Measurements from ENCODE around the gene GPANK1.

DNA sequence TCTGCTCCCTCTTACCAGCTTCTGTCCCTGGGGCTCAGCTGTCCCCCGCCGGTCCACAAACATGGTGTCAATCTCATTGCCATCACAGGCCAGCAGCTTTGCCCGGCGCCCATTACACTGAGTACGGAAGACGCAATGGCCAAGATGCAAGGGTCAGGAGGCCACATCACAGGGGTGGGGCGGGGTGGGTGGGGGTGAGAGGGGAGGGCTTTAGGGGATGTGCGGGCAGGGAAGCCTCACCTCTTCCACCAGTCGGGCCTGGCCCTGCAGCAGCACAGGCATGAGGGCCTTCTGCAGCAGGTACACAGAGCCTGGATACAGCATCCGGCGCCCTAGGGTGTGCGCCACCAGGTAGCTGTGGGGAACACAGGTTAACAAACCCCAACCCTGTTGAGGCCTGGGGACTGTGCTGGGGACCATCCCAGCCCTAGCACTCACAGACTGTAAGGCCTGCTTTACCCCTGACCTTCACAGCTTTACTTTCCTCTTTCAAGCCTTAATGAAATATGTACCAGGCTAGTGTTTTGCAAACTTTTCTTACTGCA, 26.8 kb upstream of the GPANK1 start:
- TF ChIP-seq POLR2AphosphoS5 (IDR thresholded peaks at IDR 0.05; ENCODE audit: low read depth, low read length): no peak
- no peak for TF ChIP-seq POLR2A (IDR thresholded peaks at IDR 0.05; ENCODE audit: low read depth, low read length)
- TF ChIP-seq TAF1 (IDR thresholded peaks at IDR 0.05; ENCODE audit: borderline replicate concordance, low read depth, low read length): no peak
